Upper lobe of left lung (tissue), 4 donors: Measurements from ENCODE around the gene HECTD4.

Experiments
- CTCF ChIP-seq, 6 experiments: fragments of 450-650 bp in 4 of 6; fragments of 200-600 bp in 2 of 6; sonication (generic) in 2 of 6; IDR thresholded peaks; one replicate each; pipeline ENCODE4 v1.5.1; 2016 to 2019; ENCODE audit warnings: antibody characterized with exemption in 6 of 6
- POLR2AphosphoS5 ChIP-seq, 2 donors: sonication (generic); formaldehyde crosslinking; IDR thresholded peaks; one replicate each; pipeline ENCODE4 v1.5.1; 2017; ENCODE audit warnings: antibody characterized with exemption in 2 of 2

- TF ChIP-seq POLR2AphosphoS5 (IDR thresholded peaks at IDR 0.05) (no peak), CTCF (IDR thresholded peaks at IDR 0.05) (no peak)
Measured at GRCh38 chr12:112303799-112304198, 78.4 kb downstream of the HECTD4 start.
